HEK293 (cell line): ENCODE data around the gene PPP1R14C.

Source experiments
- CTCF ChIA-PET: fragments of 350-600 bp; formaldehyde crosslinking; extraction: SDS; loops from one replicate; lab custom pipeline; 2021; ENCODE audit warnings: antibody characterized with exemption; lab: Yijun Ruan, JAX
- POLR2A ChIA-PET: fragments of 300-600 bp; formaldehyde crosslinking; extraction: SDS; loops from one replicate; lab custom pipeline; 2020; ENCODE audit warnings: antibody characterized with exemption, inconsistent platforms; lab: Yijun Ruan, JAX
- H3K27ac ChIP-seq: fragments of 200-500 bp; sonication (Bioruptor generic); 2 replicates; pipeline ENCODE4 v1.5.1; 2014; ENCODE audit warnings: low read depth, low read length, control low read depth, inconsistent platforms; ENCODE audit errors: extremely low read depth
- H3K36me3 ChIP-seq, 2 experiments: fragments of 200-500 bp in 1 of 2; sonication (Bioruptor generic) in 1 of 2; 1 replicate in 1 of 2; 2 replicates in 1 of 2; pipeline ENCODE4 v1.5.1; 2014 to 2017; ENCODE audit warnings: inconsistent platforms in 2 of 2, low read length in 2 of 2; ENCODE audit not compliant: control insufficient read depth in 2 of 2, insufficient read depth in 1 of 2
- H3K4me1 ChIP-seq: fragments of 200-500 bp; sonication (Bioruptor generic); 2 replicates; pipeline ENCODE4 v1.5.1; 2014; ENCODE audit warnings: mild to moderate bottlenecking, low read length, inconsistent platforms; ENCODE audit not compliant: control insufficient read depth, insufficient read depth
- H3K4me3 ChIP-seq: 2 replicates; pipeline ENCODE4 v1.5.1; 2011; ENCODE audit warnings: low read depth, mild to moderate bottlenecking, control low read depth, low read length, moderate library complexity
- H3K9me3 ChIP-seq: fragments of 200-500 bp; sonication (Bioruptor generic); 2 replicates; pipeline ENCODE4 v1.5.1; 2014; ENCODE audit warnings: low read depth, low read length, inconsistent platforms; ENCODE audit not compliant: control insufficient read depth, insufficient read depth
- BCL11B ChIP-seq: fragments of 450-650 bp; formaldehyde crosslinking; IDR thresholded peaks from 2 replicates; pipeline ENCODE4 v1.5.1; 2016; ENCODE audit warnings: low read depth, missing biosample characterization, missing genetic modification characterization
- EGR2 ChIP-seq: fragments of 450-650 bp; formaldehyde crosslinking; IDR thresholded peaks from 2 replicates; pipeline ENCODE4 v1.5.1; 2016; ENCODE audit warnings: low read depth, missing biosample characterization, missing genetic modification characterization
- GLIS1 ChIP-seq: fragments of 450-650 bp; formaldehyde crosslinking; IDR thresholded peaks from 2 replicates; pipeline ENCODE4 v1.5.1; 2016; ENCODE audit warnings: missing biosample characterization, missing genetic modification characterization
- IKZF3 ChIP-seq: fragments of 450-650 bp; IDR thresholded peaks from 2 replicates; pipeline ENCODE4 v1.5.0; 2018; ENCODE audit warnings: missing biosample characterization, mild to moderate bottlenecking, missing genetic modification characterization, moderate library complexity
- KLF16 ChIP-seq: fragments of 450-650 bp; formaldehyde crosslinking; IDR thresholded peaks from 2 replicates; pipeline ENCODE4 v1.5.1; 2017; ENCODE audit warnings: missing biosample characterization, missing genetic modification characterization
- KLF7 ChIP-seq: fragments of 450-650 bp; formaldehyde crosslinking; IDR thresholded peaks from 2 replicates; pipeline ENCODE4 v1.5.1; 2016; ENCODE audit warnings: missing biosample characterization, missing genetic modification characterization, borderline replicate concordance
- KLF8 ChIP-seq: fragments of 450-650 bp; formaldehyde crosslinking; IDR thresholded peaks from 2 replicates; pipeline ENCODE4 v1.5.1; 2016; ENCODE audit warnings: missing biosample characterization, missing genetic modification characterization
- REPIN1 ChIP-seq: fragments of 450-650 bp; formaldehyde crosslinking; IDR thresholded peaks from 2 replicates; pipeline ENCODE4 v1.5.1; 2017; ENCODE audit warnings: missing biosample characterization, missing genetic modification characterization, low read depth
- ZBTB1 ChIP-seq: fragments of 450-650 bp; formaldehyde crosslinking; IDR thresholded peaks from 2 replicates; pipeline ENCODE4 v1.5.1; 2016; ENCODE audit warnings: missing biosample characterization, missing genetic modification characterization
- ZBTB11 ChIP-seq: fragments of 450-650 bp; formaldehyde crosslinking; conservative IDR thresholded peaks from 2 replicates; pipeline ENCODE4 v1.5.1; 2016; ENCODE audit warnings: low read depth, missing biosample characterization, missing genetic modification characterization
- ZBTB17 ChIP-seq: fragments of 450-650 bp; formaldehyde crosslinking; IDR thresholded peaks from 2 replicates; pipeline ENCODE4 v1.5.1; 2016; ENCODE audit warnings: missing biosample characterization, missing genetic modification characterization
- ZBTB20 ChIP-seq: fragments of 450-650 bp; formaldehyde crosslinking; IDR thresholded peaks from 2 replicates; pipeline ENCODE4 v1.5.1; 2016; ENCODE audit warnings: missing biosample characterization, missing genetic modification characterization
- ZBTB21 ChIP-seq: fragments of 450-650 bp; formaldehyde crosslinking; IDR thresholded peaks from 2 replicates; pipeline ENCODE4 v1.5.1; 2017; ENCODE audit warnings: missing biosample characterization, missing genetic modification characterization
- ZBTB48 ChIP-seq: fragments of 450-650 bp; formaldehyde crosslinking; IDR thresholded peaks from 2 replicates; pipeline ENCODE4 v1.5.1; 2016; ENCODE audit warnings: missing biosample characterization, missing genetic modification characterization
- ZFHX2 ChIP-seq: fragments of 450-650 bp; formaldehyde crosslinking; conservative IDR thresholded peaks from 2 replicates; pipeline ENCODE4 v1.5.1; 2016; ENCODE audit warnings: missing biosample characterization, missing genetic modification characterization
- ZFP41 ChIP-seq: fragments of 450-650 bp; formaldehyde crosslinking; IDR thresholded peaks from 2 replicates; pipeline ENCODE4 v1.5.1; 2016; ENCODE audit warnings: missing biosample characterization, missing genetic modification characterization, borderline replicate concordance
- ZNF138 ChIP-seq: fragments of 450-650 bp; formaldehyde crosslinking; IDR thresholded peaks from 2 replicates; pipeline ENCODE4 v1.5.1; 2016; ENCODE audit warnings: missing biosample characterization, missing genetic modification characterization, borderline replicate concordance
- ZNF2 ChIP-seq: fragments of 450-650 bp; formaldehyde crosslinking; IDR thresholded peaks from 2 replicates; pipeline ENCODE4 v1.5.1; 2016; ENCODE audit warnings: missing biosample characterization, missing genetic modification characterization
- ZNF211 ChIP-seq: fragments of 450-650 bp; formaldehyde crosslinking; IDR thresholded peaks from 2 replicates; pipeline ENCODE4 v1.5.1; 2016; ENCODE audit warnings: low read depth, missing biosample characterization, missing genetic modification characterization
- ZNF221 ChIP-seq: fragments of 450-650 bp; formaldehyde crosslinking; IDR thresholded peaks from 2 replicates; pipeline ENCODE4 v1.5.1; 2017; ENCODE audit warnings: missing biosample characterization, missing genetic modification characterization, borderline replicate concordance
- ZNF274 ChIP-seq, 2 experiments: fragments of 200-500 bp in 1 of 2; fragments of 450-650 bp in 1 of 2; sonication (Bioruptor generic) in 1 of 2; formaldehyde crosslinking in 1 of 2; IDR thresholded peaks; 2 replicates each; pipeline versions ENCODE4 v1.5.1 to v1.6.1; 2014 to 2016; ENCODE audit warnings: borderline replicate concordance in 1 of 2, inconsistent platforms in 1 of 2, low read length in 1 of 2, missing biosample characterization in 1 of 2, missing genetic modification characterization in 1 of 2
- ZNF366 ChIP-seq: fragments of 450-650 bp; formaldehyde crosslinking; conservative IDR thresholded peaks from 2 replicates; pipeline ENCODE4 v1.5.1; 2016; ENCODE audit warnings: missing biosample characterization, missing genetic modification characterization
- ZNF426 ChIP-seq: fragments of 450-650 bp; formaldehyde crosslinking; IDR thresholded peaks from 2 replicates; pipeline ENCODE4 v1.5.1; 2017; ENCODE audit warnings: missing biosample characterization, missing genetic modification characterization, mild to moderate bottlenecking, inconsistent platforms, moderate library complexity
- ZNF514 ChIP-seq: fragments of 450-650 bp; formaldehyde crosslinking; IDR thresholded peaks from 2 replicates; pipeline ENCODE4 v1.5.1; 2016; ENCODE audit warnings: missing biosample characterization, missing genetic modification characterization
- ZNF544 ChIP-seq: fragments of 450-650 bp; formaldehyde crosslinking; IDR thresholded peaks from 2 replicates; pipeline ENCODE4 v1.5.0; 2017; ENCODE audit warnings: missing biosample characterization, missing genetic modification characterization
- ZNF558 ChIP-seq: fragments of 450-650 bp; formaldehyde crosslinking; IDR thresholded peaks from 2 replicates; pipeline ENCODE4 v1.5.1; 2016; ENCODE audit warnings: missing biosample characterization, missing genetic modification characterization
- ZNF658 ChIP-seq: fragments of 450-650 bp; formaldehyde crosslinking; IDR thresholded peaks from 2 replicates; pipeline ENCODE4; 2016; ENCODE audit warnings: missing biosample characterization, missing genetic modification characterization
- ZNF660 ChIP-seq: fragments of 450-650 bp; IDR thresholded peaks from 2 replicates; pipeline ENCODE4 v1.5.1; 2018; ENCODE audit warnings: missing biosample characterization, mild to moderate bottlenecking, missing genetic modification characterization
- ZNF791 ChIP-seq: fragments of 450-650 bp; formaldehyde crosslinking; IDR thresholded peaks from 2 replicates; pipeline ENCODE4 v1.5.1; 2016; ENCODE audit warnings: missing biosample characterization, missing genetic modification characterization
- ZNF792 ChIP-seq: fragments of 450-650 bp; formaldehyde crosslinking; IDR thresholded peaks from 2 replicates; pipeline ENCODE4 v1.5.1; 2016; ENCODE audit warnings: missing biosample characterization, missing genetic modification characterization
- ZNF830 ChIP-seq: fragments of 450-650 bp; IDR thresholded peaks from 2 replicates; pipeline ENCODE4 v1.5.0; 2018; ENCODE audit warnings: missing biosample characterization, missing genetic modification characterization, low read depth, mild to moderate bottlenecking, moderate library complexity
- ZNF843 ChIP-seq: fragments of 450-650 bp; formaldehyde crosslinking; IDR thresholded peaks from 2 replicates; pipeline ENCODE4 v1.5.1; 2016; ENCODE audit warnings: missing biosample characterization, missing genetic modification characterization
- TF ChIP-seq, protein P1 (sequence below): fragments of 450-650 bp; formaldehyde crosslinking; IDR thresholded peaks from 2 replicates; pipeline ENCODE4 v1.5.1; 2016; ENCODE audit warnings: missing biosample characterization, missing genetic modification characterization
- TF ChIP-seq, protein P2 (sequence below): fragments of 450-650 bp; formaldehyde crosslinking; IDR thresholded peaks from 2 replicates; pipeline ENCODE4 v1.5.1; 2016; ENCODE audit warnings: missing biosample characterization, missing genetic modification characterization, low read depth

The PPP1R14C gene

DNA sequence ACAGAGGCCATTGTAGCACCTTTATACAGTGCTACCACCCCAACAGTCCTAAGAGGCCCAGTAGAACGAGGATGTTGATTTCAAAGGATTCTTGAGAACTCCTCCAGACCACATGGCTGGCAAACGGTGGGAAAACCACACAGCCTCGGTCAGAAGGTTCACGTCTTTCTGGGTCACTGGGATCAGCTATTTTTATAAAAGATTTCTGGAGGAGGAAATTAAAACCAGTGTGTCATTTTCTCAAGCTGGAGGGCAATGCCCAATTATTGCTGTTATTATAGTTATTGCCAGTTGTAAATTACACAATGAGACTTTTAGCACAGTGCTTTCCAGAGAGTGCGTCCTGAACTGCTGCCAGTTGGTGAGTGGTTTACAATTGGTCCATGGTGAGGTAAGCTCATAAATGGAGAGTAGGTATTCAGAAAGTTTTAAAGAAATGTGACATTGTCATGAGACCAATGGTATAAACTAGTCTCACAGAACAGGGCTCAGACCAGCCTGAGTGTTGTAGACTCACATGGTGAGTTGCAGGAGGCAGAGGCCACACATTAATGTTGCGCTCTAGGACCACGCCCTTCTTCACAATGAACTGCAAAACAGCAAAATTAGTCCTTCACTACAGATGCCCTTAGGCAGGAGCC, 8.4 kb upstream of the PPP1R14C start:
- Histone ChIP-seq H3K36me3 (no peaks in the 10 kb centered on the region), H3K27ac (peak overlapping the region; percentile 74), H3K4me1 (peaks cover 26% of the 10 kb centered on the region), H3K4me3 (no peak overlapping the region), H3K9me3 (no peaks in the 10 kb centered on the region)
- POLR2A ChIA-PET: no interaction called here
- CTCF ChIA-PET: interaction anchor here (0.7 to 2.6 kb wide), 6 partner anchors 10 to 759 kb away, joined by 3 to 17 read pairs (median 6); no protein-coding TSS in a partner anchor
- TF ChIP-seq ZNF658 (tag by site-specific recombination) (no peak), ZNF274 (IDR thresholded peaks at IDR 0.05; ENCODE audit: low read length) (no peak), ZNF274 (tag by site-specific recombination; IDR thresholded peaks at IDR 0.05; ENCODE audit: borderline replicate concordance) (no peak), EGR2 (no peak), KLF16 (0 out of 2 replicates have a peak, but pooled peaks have one; percentile 21), ZNF221 (tag by site-specific recombination) (no peak), IKZF3 (tag by site-specific recombination) (peak; percentile 79), ZNF211 (no peak), KLF7 (tag by site-specific recombination) (peak; percentile 78; the same call in 1 of the 2 replicates), ZFP41 (tag by site-specific recombination) (no peak), ZBTB1 (tag by site-specific recombination) (no peak), ZNF514 (no peak), ZFHX2 (peak; percentile 52), ZNF791 (no peak), KLF8 (tag by site-specific recombination) (peak; percentile 72; the same call in 1 of the 2 replicates), ZNF544 (tag by site-specific recombination) (no peak), GLIS1 (tag by site-specific recombination) (peak; percentile 40; the same call in 1 of the 2 replicates), ZNF843 (peak; percentile 94), ZBTB11 (tag by site-specific recombination) (no peak), ZBTB48 (tag by site-specific recombination) (no peak), ZNF138 (tag by site-specific recombination) (no peak), ZNF2 (no peak; the same call in 1 of the 2 replicates), ZNF426 (tag by site-specific recombination) (no peak), ZNF558 (tag by site-specific recombination) (no peak), ZNF366 (tag by site-specific recombination) (peak; percentile 95), BCL11B (no peak), REPIN1 (tag by site-specific recombination) (no peak), ZNF830 (tag by site-specific recombination) (no peak), ZBTB17 (tag by site-specific recombination) (peak; percentile 76), ZNF792 (tag by site-specific recombination) (no peak), ZNF660 (tag by site-specific recombination) (peak; percentile 80), ZBTB20 (peak; percentile 36; the same call in 1 of the 2 replicates), ZBTB21 (tag by site-specific recombination) (no peak)
- TF ChIP-seq, protein P1, sequence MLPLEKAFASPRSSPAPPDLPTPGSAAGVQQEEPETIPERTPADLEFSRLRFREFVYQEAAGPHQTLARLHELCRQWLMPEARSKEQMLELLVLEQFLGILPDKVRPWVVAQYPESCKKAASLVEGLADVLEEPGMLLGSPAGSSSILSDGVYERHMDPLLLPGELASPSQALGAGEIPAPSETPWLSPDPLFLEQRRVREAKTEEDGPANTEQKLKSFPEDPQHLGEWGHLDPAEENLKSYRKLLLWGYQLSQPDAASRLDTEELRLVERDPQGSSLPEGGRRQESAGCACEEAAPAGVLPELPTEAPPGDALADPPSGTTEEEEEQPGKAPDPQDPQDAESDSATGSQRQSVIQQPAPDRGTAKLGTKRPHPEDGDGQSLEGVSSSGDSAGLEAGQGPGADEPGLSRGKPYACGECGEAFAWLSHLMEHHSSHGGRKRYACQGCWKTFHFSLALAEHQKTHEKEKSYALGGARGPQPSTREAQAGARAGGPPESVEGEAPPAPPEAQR (tag by site-specific recombination): no peak
- TF ChIP-seq, protein P2, sequence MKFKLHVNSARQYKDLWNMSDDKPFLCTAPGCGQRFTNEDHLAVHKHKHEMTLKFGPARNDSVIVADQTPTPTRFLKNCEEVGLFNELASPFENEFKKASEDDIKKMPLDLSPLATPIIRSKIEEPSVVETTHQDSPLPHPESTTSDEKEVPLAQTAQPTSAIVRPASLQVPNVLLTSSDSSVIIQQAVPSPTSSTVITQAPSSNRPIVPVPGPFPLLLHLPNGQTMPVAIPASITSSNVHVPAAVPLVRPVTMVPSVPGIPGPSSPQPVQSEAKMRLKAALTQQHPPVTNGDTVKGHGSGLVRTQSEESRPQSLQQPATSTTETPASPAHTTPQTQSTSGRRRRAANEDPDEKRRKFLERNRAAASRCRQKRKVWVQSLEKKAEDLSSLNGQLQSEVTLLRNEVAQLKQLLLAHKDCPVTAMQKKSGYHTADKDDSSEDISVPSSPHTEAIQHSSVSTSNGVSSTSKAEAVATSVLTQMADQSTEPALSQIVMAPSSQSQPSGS (tag by site-specific recombination): no peak
